ENCODE results near the gene GSTA2. TPM values are rescaled to one million over a fixed set of nuclear protein-coding genes. Genes with fewer than 3 reads are reported as not detected.
"Not testable (repeated sequence)": the region's sequence is repeated elsewhere in the genome, so short reads cannot be mapped to it uniquely, and the experiment has no call there.

Gene GSTA2
- total RNA-seq, 1 donor from 2014 or later = not detected

DNA sequence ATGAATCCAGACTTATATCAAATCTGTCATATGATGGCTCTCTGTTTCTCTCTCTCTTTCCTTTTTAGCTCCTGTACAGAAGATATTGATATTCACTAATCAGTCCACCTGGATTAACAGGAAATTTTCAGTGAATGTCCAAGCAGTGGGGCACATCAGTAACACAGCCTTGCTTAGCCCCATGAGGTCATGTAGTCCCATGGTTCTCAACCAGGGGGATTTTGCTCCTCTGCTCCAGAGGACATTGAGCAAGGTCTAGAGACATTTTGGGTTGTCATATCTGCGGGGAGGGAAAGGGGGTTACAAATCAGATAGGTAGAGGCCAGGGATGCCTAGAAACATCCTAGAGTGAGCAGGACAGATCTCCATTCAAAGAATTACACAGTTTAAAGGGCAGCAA lies 39.5 kb upstream of the GSTA2 start:
- TF ChIP-seq EZH2phosphoT487 (IDR thresholded peaks at IDR 0.05) (no peak), EZH2 (IDR thresholded peaks at IDR 0.05) (no peak)
- TF ChIP-seq, protein P1, sequence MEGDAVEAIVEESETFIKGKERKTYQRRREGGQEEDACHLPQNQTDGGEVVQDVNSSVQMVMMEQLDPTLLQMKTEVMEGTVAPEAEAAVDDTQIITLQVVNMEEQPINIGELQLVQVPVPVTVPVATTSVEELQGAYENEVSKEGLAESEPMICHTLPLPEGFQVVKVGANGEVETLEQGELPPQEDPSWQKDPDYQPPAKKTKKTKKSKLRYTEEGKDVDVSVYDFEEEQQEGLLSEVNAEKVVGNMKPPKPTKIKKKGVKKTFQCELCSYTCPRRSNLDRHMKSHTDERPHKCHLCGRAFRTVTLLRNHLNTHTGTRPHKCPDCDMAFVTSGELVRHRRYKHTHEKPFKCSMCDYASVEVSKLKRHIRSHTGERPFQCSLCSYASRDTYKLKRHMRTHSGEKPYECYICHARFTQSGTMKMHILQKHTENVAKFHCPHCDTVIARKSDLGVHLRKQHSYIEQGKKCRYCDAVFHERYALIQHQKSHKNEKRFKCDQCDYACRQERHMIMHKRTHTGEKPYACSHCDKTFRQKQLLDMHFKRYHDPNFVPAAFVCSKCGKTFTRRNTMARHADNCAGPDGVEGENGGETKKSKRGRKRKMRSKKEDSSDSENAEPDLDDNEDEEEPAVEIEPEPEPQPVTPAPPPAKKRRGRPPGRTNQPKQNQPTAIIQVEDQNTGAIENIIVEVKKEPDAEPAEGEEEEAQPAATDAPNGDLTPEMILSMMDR (IDR thresholded peaks at IDR 0.05) = no peak
- Histone ChIP-seq H2AFZ (replicated peaks) (no peak overlapping the region), H3K4me1 (no peaks in the 10 kb centered on the region), H3K27ac (no peak overlapping the region), H3K79me2 (ENCODE audit: low read depth) (no peaks in the 10 kb centered on the region), H4K20me1 (ENCODE audit: low read depth) (no peaks in the 10 kb centered on the region), H3K27me3 (no peaks in the 10 kb centered on the region), H3F3A (ENCODE audit: low read depth) (no peaks in the 10 kb centered on the region), H3K4me2 (no peak overlapping the region), H3K36me3 (no peaks in the 10 kb centered on the region), H3K9me3 (ENCODE audit: low read depth) (no peaks in the 10 kb centered on the region), H3K9ac (no peak overlapping the region), H3K4me3 (no peak overlapping the region)
- H3K27me3 Mint-ChIP-seq (ENCODE audit: insufficient read depth, low read depth) = peaks cover 3% of the 10 kb centered on the region
- DNase-seq (ENCODE audit: low spot score) = no peak
- no peak overlapping the region for H3K4me3 Mint-ChIP-seq
- H3K27ac Mint-ChIP-seq = no peak overlapping the region
- no peaks in the 10 kb centered on the region for H3K9me3 Mint-ChIP-seq
- H3K36me3 Mint-ChIP-seq = no peaks in the 10 kb centered on the region
- peaks cover 7% of the 10 kb centered on the region for H3K4me1 Mint-ChIP-seq

DNA sequence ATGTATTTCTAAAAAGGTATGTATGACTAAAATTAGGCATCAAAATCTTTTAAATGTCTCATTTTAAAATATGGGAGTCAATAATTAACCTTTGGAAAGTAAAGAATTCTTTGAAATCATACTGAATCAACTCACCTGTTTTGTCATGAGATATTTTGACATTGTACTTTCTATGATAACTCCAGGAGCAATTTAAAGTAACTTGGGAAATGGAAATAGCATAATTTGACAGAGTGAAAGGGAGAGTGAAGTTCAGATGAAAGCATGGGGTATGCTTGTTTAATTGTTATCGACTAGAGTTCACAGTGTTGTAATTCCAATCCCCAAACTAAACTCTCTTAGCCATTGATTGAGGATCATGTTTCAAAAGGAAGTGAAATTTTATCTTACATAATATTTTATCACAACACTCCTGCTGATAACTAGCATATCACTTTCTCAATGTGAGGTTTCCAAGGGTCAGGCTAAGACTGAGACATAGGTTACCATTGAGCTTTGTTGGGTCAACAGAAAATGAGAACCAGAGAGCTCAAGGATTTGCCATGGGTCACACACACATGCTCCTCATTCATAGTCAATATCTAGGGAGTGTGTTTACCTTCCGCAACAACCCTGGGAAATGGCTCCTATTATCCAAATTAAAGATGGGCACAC lies 38.0 kb upstream of the GSTA2 start:
- Mint-ChIP-seq H3K4me3 (no peak overlapping the region), H3K27me3 (ENCODE audit: insufficient read depth, low read depth) (peaks cover 3% of the 10 kb centered on the region), H3K27ac (no peak overlapping the region), H3K9me3 (no peaks in the 10 kb centered on the region), H3K4me1 (peaks cover 7% of the 10 kb centered on the region), H3K36me3 (no peaks in the 10 kb centered on the region)
- Histone ChIP-seq H3K9me3 (ENCODE audit: low read depth) (no peaks in the 10 kb centered on the region), H3K27ac (no peak overlapping the region), H3K4me3 (no peak overlapping the region), H3K27me3 (no peaks in the 10 kb centered on the region), H3F3A (ENCODE audit: low read depth) (no peaks in the 10 kb centered on the region), H3K9ac (no peak overlapping the region), H3K36me3 (no peaks in the 10 kb centered on the region), H3K79me2 (ENCODE audit: low read depth) (no peaks in the 10 kb centered on the region), H3K4me2 (no peak overlapping the region), H4K20me1 (ENCODE audit: low read depth) (no peaks in the 10 kb centered on the region), H2AFZ (replicated peaks) (no peak overlapping the region), H3K4me1 (no peaks in the 10 kb centered on the region)
- DNase-seq (ENCODE audit: low spot score) = no peak
- TF ChIP-seq EZH2phosphoT487 (IDR thresholded peaks at IDR 0.05) (no peak), EZH2 (IDR thresholded peaks at IDR 0.05) (no peak)
- TF ChIP-seq, protein P1 (IDR thresholded peaks at IDR 0.05) = no peak

DNA sequence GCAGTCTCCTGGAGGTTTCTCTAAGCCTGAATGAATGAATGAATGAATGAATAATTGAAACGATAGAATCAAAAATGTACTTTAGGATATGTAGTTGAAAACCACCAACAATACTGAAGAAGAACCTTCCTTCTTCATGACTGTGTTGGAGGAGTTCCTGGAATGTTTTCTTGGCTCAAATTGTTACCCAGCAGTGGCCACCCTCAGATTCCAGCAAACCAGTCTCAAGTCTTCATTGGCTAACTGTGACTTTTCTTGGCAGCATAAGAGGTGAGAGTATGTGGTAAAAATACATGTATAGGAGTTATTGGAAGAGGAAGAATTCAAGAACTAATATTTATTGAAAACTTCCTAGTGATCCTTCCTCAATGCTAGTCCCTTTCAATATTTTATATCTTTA lies 36.0 kb upstream of the GSTA2 start:
- H3K27me3 Mint-ChIP-seq (ENCODE audit: insufficient read depth, low read depth); H4K20me1 ChIP-seq (ENCODE audit: low read depth); H3K4me1 Mint-ChIP-seq; H3K9ac ChIP-seq; H3F3A ChIP-seq (ENCODE audit: low read depth); H3K4me3 ChIP-seq; H3K79me2 ChIP-seq (ENCODE audit: low read depth); H2AFZ ChIP-seq (replicated peaks); H3K36me3 Mint-ChIP-seq; H3K27ac Mint-ChIP-seq; H3K9me3 ChIP-seq (ENCODE audit: low read depth); H3K36me3 ChIP-seq; H3K4me2 ChIP-seq; H3K4me3 Mint-ChIP-seq; DNase-seq (ENCODE audit: low spot score); H3K9me3 Mint-ChIP-seq; H3K27ac ChIP-seq; H3K4me1 ChIP-seq; H3K27me3 ChIP-seq: not testable (repeated sequence)

DNA sequence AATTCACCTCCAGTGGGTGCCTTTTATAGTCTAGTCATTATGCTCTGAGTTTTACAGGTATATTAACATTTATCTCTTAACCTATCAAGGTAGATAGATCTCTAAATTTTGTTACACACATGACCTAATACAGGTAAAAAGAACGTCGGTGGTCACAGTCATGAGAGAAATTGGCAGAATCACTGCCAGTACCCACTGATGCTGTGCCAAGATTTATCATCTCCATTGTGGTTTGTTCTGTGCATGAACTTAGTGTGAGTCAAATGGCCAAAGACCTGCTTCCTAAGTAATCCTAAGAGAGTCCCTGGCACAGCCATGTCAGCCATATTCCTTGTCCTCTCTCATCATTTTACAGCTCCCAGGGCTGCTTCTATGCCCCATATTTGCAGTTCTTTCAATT lies 31.1 kb upstream of the GSTA2 start:
- H3K36me3 ChIP-seq; H2AFZ ChIP-seq (replicated peaks); H3K4me1 Mint-ChIP-seq; H3K4me1 ChIP-seq; DNase-seq (ENCODE audit: low spot score); H3K27ac ChIP-seq; H3F3A ChIP-seq (ENCODE audit: low read depth); H3K36me3 Mint-ChIP-seq; H3K79me2 ChIP-seq (ENCODE audit: low read depth); H3K27me3 ChIP-seq; H4K20me1 ChIP-seq (ENCODE audit: low read depth); H3K9me3 ChIP-seq (ENCODE audit: low read depth); H3K4me2 ChIP-seq; H3K4me3 ChIP-seq; H3K4me3 Mint-ChIP-seq; H3K9me3 Mint-ChIP-seq; H3K9ac ChIP-seq; H3K27me3 Mint-ChIP-seq (ENCODE audit: insufficient read depth, low read depth); H3K27ac Mint-ChIP-seq: not testable (repeated sequence)

Data from neural progenitor cell (in vitro differentiated cells).